Liver (tissue), 3 donors: ENCODE measurements around the gene SPAG17.

Experiments
- EGR1 ChIP-seq, 2 donors: IDR thresholded peaks; 2 replicates each; pipeline ENCODE4 v1.6.1; 2016 to 2018; ENCODE audit warnings: antibody characterized with exemption in 2 of 2, low read depth in 2 of 2
- FOXA1 ChIP-seq: IDR thresholded peaks from 2 replicates; pipeline ENCODE4 v1.6.1; 2016; ENCODE audit warnings: antibody characterized with exemption
- GABPA ChIP-seq, 2 donors: IDR thresholded peaks in 1 of 2; conservative IDR thresholded peaks in 1 of 2; 2 replicates each; pipeline ENCODE4 v1.6.1; 2016; ENCODE audit warnings: antibody characterized with exemption in 2 of 2, mild to moderate bottlenecking in 1 of 2, moderate library complexity in 1 of 2
- JUND ChIP-seq, 2 donors: IDR thresholded peaks; 2 replicates each; pipeline ENCODE4 v1.6.1; 2016; ENCODE audit warnings: antibody characterized with exemption in 2 of 2
- MAX ChIP-seq: IDR thresholded peaks from 2 replicates; pipeline ENCODE4 v1.6.1; 2016; ENCODE audit warnings: antibody characterized with exemption
- RAD21 ChIP-seq, 2 donors: IDR thresholded peaks; 2 replicates each; pipeline ENCODE4 v1.6.1; 2016; ENCODE audit warnings: antibody characterized with exemption in 2 of 2, mild to moderate bottlenecking in 2 of 2
- REST ChIP-seq: IDR thresholded peaks from 2 replicates; pipeline ENCODE4 v1.6.1; 2016; ENCODE audit warnings: antibody characterized with exemption, mild to moderate bottlenecking
- RXRA ChIP-seq, 2 donors: IDR thresholded peaks; 2 replicates each; pipeline ENCODE4 v1.6.1; 2017 to 2018; ENCODE audit warnings: antibody characterized with exemption in 2 of 2, mild to moderate bottlenecking in 1 of 2
- SP1 ChIP-seq: IDR thresholded peaks from 2 replicates; pipeline ENCODE4 v1.6.1; 2018; ENCODE audit warnings: antibody characterized with exemption, mild to moderate bottlenecking
- TAF1 ChIP-seq: conservative IDR thresholded peaks from 2 replicates; pipeline ENCODE4 v1.6.1; 2016; ENCODE audit warnings: antibody characterized with exemption, mild to moderate bottlenecking
- YY1 ChIP-seq: IDR thresholded peaks from 2 replicates; pipeline ENCODE4 v1.6.1; 2016; ENCODE audit warnings: antibody characterized with exemption, mild to moderate bottlenecking
- TF ChIP-seq, protein P1 (sequence below): fragments of 150-350 bp; IDR thresholded peaks from 2 replicates; pipeline ENCODE4 v1.5.1; 2017; ENCODE audit warnings: improper control_type of control experiment, low read depth, low read length; ENCODE audit not compliant: missing input control
- TF ChIP-seq, protein P2 (sequence below): IDR thresholded peaks from 2 replicates; pipeline ENCODE4 v1.6.1; 2016; ENCODE audit warnings: antibody characterized with exemption
- TF ChIP-seq, protein P3 (sequence below): IDR thresholded peaks from 2 replicates; pipeline ENCODE4 v1.6.1; 2016; ENCODE audit warnings: antibody characterized with exemption
- donor health status: healthy.
- donor health status: healthy.

- TF ChIP-seq REST (no peak), YY1 (no peak), TAF1 (no peak), RXRA (IDR thresholded peaks at IDR 0.05) (no peak), JUND (IDR thresholded peaks at IDR 0.05) (no peak), MAX (no peak), RAD21 (IDR thresholded peaks at IDR 0.05) (no peak), FOXA1 (no peak), EGR1 (IDR thresholded peaks at IDR 0.05; ENCODE audit: low read depth in 2 of 2) (no peak), SP1 (no peak), GABPA (IDR thresholded peaks at IDR 0.05 in 1 of 2, conservative IDR thresholded peaks at IDR 0.05 in 1 of 2) (no peak)
- TF ChIP-seq, protein P1, sequence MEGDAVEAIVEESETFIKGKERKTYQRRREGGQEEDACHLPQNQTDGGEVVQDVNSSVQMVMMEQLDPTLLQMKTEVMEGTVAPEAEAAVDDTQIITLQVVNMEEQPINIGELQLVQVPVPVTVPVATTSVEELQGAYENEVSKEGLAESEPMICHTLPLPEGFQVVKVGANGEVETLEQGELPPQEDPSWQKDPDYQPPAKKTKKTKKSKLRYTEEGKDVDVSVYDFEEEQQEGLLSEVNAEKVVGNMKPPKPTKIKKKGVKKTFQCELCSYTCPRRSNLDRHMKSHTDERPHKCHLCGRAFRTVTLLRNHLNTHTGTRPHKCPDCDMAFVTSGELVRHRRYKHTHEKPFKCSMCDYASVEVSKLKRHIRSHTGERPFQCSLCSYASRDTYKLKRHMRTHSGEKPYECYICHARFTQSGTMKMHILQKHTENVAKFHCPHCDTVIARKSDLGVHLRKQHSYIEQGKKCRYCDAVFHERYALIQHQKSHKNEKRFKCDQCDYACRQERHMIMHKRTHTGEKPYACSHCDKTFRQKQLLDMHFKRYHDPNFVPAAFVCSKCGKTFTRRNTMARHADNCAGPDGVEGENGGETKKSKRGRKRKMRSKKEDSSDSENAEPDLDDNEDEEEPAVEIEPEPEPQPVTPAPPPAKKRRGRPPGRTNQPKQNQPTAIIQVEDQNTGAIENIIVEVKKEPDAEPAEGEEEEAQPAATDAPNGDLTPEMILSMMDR: no peak
- TF ChIP-seq, protein P2, sequence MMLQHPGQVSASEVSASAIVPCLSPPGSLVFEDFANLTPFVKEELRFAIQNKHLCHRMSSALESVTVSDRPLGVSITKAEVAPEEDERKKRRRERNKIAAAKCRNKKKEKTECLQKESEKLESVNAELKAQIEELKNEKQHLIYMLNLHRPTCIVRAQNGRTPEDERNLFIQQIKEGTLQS: no peak
- TF ChIP-seq, protein P3, sequence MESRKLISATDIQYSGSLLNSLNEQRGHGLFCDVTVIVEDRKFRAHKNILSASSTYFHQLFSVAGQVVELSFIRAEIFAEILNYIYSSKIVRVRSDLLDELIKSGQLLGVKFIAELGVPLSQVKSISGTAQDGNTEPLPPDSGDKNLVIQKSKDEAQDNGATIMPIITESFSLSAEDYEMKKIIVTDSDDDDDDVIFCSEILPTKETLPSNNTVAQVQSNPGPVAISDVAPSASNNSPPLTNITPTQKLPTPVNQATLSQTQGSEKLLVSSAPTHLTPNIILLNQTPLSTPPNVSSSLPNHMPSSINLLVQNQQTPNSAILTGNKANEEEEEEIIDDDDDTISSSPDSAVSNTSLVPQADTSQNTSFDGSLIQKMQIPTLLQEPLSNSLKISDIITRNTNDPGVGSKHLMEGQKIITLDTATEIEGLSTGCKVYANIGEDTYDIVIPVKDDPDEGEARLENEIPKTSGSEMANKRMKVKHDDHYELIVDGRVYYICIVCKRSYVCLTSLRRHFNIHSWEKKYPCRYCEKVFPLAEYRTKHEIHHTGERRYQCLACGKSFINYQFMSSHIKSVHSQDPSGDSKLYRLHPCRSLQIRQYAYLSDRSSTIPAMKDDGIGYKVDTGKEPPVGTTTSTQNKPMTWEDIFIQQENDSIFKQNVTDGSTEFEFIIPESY: no peak
Observed at GRCh38 chr1:118115567-118116295, 69.3 kb downstream of the SPAG17 start.
